Gastroesophageal sphincter (tissue), 2 donors: ENCODE data around the gene NBAS.

ENCODE experiments used
- EP300 ChIP-seq: sonication (generic); formaldehyde crosslinking; IDR thresholded peaks from one replicate; pipeline ENCODE4 v1.6.1; 2017; ENCODE audit warnings: antibody characterized with exemption, mild to moderate bottlenecking
- POLR2AphosphoS5 ChIP-seq: sonication (generic); formaldehyde crosslinking; IDR thresholded peaks from one replicate; pipeline ENCODE4 v1.6.1; 2017; ENCODE audit warnings: antibody characterized with exemption

- TF ChIP-seq POLR2AphosphoS5 (no peak), EP300 (no peak)
Measured at GRCh38 chr2:15298770-15299169, 262.4 kb downstream of the NBAS start.
